ENCODE measurements around the gene PLCG2. TPM values are rescaled to one million over a fixed set of nuclear protein-coding genes. Genes with fewer than 3 reads are reported as not detected.
A peak's percentile ranks its signal among the peaks of the same experiment; 100 is the strongest.

The PLCG2 gene
- polyA plus RNA-seq, 3 donors, result 19.5 to 47.4 (median 35.5) TPM

- no peak overlapping the region for H3K4me3 ChIP-seq (replicated peaks in 1 of 3; ENCODE audit: low read depth in 2 of 3, low read length in 3 of 3)
- H3K9me3 ChIP-seq (replicated peaks in 1 of 2; ENCODE audit: control insufficient read depth in 1 of 2, insufficient read depth in 1 of 2, low read length in 2 of 2), result peaks cover 0 to 2% of the 10 kb centered on the region in 2 donors
- Mint-ChIP-seq H3K4me1 (no peaks in the 10 kb centered on the region), H3K9me3 (peaks cover 0 to 4% (median under 1%) of the 10 kb centered on the region in 7 donors), H3K36me3 (peaks cover 67 to 88% of the 10 kb centered on the region in 2 donors), H3K27ac (peak overlapping the region in 1 of 7 donors; percentile 26), H3K27me3 (ENCODE audit: low read depth in 3 of 3) (peaks cover 0 to 2% (median 0%) of the 10 kb centered on the region in 3 donors), H3K4me3 (no peak overlapping the region)
- intact Hi-C loops (cut with micrococcal nuclease), result no loop called here
- no peak overlapping the region for H3K27ac ChIP-seq (ENCODE audit: low read depth in 1 of 2, low read length in 2 of 2)
- no peak for DNase-seq
- peaks cover 15% of the 10 kb centered on the region for H4K20me1 ChIP-seq (ENCODE audit: insufficient read depth, low read length)
- no peaks in the 10 kb centered on the region for H3K27me3 ChIP-seq (ENCODE audit: control insufficient read depth in 2 of 2, insufficient read depth in 2 of 2, low read length in 2 of 2)
- no peak overlapping the region for H2AFZ ChIP-seq (ENCODE audit: insufficient read depth, low read depth, low read length, poor library complexity, severe bottlenecking)
- no peak for TF ChIP-seq CTCF (IDR thresholded peaks at IDR 0.05)
- no peaks in the 10 kb centered on the region for H3K79me2 ChIP-seq (ENCODE audit: insufficient read depth, low read length)
- peaks cover 99% of the 10 kb centered on the region in 2 donors for H3K36me3 ChIP-seq (replicated peaks in 1 of 2; ENCODE audit: control insufficient read depth in 1 of 2, insufficient read depth in 2 of 2, low read length in 2 of 2)
- no peak overlapping the region for H3K4me2 ChIP-seq (replicated peaks; ENCODE audit: extremely low read depth, low read length, poor library complexity, severe bottlenecking)
- no peaks in the 10 kb centered on the region for H3K4me1 ChIP-seq (ENCODE audit: control insufficient read depth in 1 of 2, insufficient read depth in 2 of 2, low read length in 2 of 2)
- no peak overlapping the region for H3K9ac ChIP-seq (ENCODE audit: insufficient read depth, low read length, poor library complexity, severe bottlenecking)
- WGBS (ENCODE audit: insufficient coverage), result 100% methylated on average over 1 of the region's 3 CpGs
Observed at GRCh38 chr16:81896902-81897301, 117.8 kb downstream of the PLCG2 start.

GRCh38 chr16:81899601-81900000 lies 120.5 kb downstream of the PLCG2 start:
- 100% methylated on average over 2 of the region's 6 CpGs for WGBS (ENCODE audit: insufficient coverage)
- no peak overlapping the region for H3K27ac ChIP-seq (ENCODE audit: low read depth in 1 of 2, low read length in 2 of 2)
- H3K9me3 ChIP-seq (replicated peaks in 1 of 2; ENCODE audit: control insufficient read depth in 1 of 2, insufficient read depth in 1 of 2, low read length in 2 of 2), result peaks cover 0 to 2% of the 10 kb centered on the region in 2 donors
- Mint-ChIP-seq H3K36me3 (peaks cover 88 to 94% of the 10 kb centered on the region in 2 donors), H3K27ac (peak overlapping the region in 1 of 7 donors; percentile 33), H3K9me3 (peaks cover 0 to 5% (median under 1%) of the 10 kb centered on the region in 7 donors), H3K27me3 (ENCODE audit: low read depth in 3 of 3) (peaks cover 0 to 2% (median 0%) of the 10 kb centered on the region in 3 donors), H3K4me3 (no peak overlapping the region), H3K4me1 (no peaks in the 10 kb centered on the region)
- no peak overlapping the region for H3K4me3 ChIP-seq (replicated peaks in 1 of 3; ENCODE audit: low read depth in 2 of 3, low read length in 3 of 3)
- H3K4me2 ChIP-seq (replicated peaks; ENCODE audit: extremely low read depth, low read length, poor library complexity, severe bottlenecking), result no peak overlapping the region
- H3K79me2 ChIP-seq (ENCODE audit: insufficient read depth, low read length), result no peaks in the 10 kb centered on the region
- intact Hi-C loops (cut with micrococcal nuclease), result no loop called here
- H3K27me3 ChIP-seq (ENCODE audit: control insufficient read depth in 2 of 2, insufficient read depth in 2 of 2, low read length in 2 of 2), result no peaks in the 10 kb centered on the region
- peaks cover 28% of the 10 kb centered on the region for H4K20me1 ChIP-seq (ENCODE audit: insufficient read depth, low read length)
- no peak for DNase-seq
- H3K4me1 ChIP-seq (ENCODE audit: control insufficient read depth in 1 of 2, insufficient read depth in 2 of 2, low read length in 2 of 2), result no peaks in the 10 kb centered on the region
- no peak overlapping the region for H3K9ac ChIP-seq (ENCODE audit: insufficient read depth, low read length, poor library complexity, severe bottlenecking)
- no peak for TF ChIP-seq CTCF (IDR thresholded peaks at IDR 0.05)
- H2AFZ ChIP-seq (ENCODE audit: insufficient read depth, low read depth, low read length, poor library complexity, severe bottlenecking), result no peak overlapping the region
- peaks cover 99% of the 10 kb centered on the region in 2 donors for H3K36me3 ChIP-seq (replicated peaks in 1 of 2; ENCODE audit: control insufficient read depth in 1 of 2, insufficient read depth in 2 of 2, low read length in 2 of 2)

All from CD14-positive monocyte (primary cell).